GM23338 (cell line): ENCODE results near the gene CCDC12. TPM values are rescaled to one million over a fixed set of nuclear protein-coding genes. Genes with fewer than 3 reads are reported as not detected.

Experiments
- ATAC-seq: fragments of 200-7000 bp; cut with Tn5 transposase; 3 replicates; pipeline ENCODE4 v1.9.1; 2020
- DNase-seq: peaks from one replicate; pipeline ENCODE4 v3.0.0-alpha.2; 2015; ENCODE audit warnings: low spot score
- H2AFZ ChIP-seq: fragments of 200-600 bp; sonication (generic); 2 replicates; pipeline ENCODE4 v1.8.0; 2016; ENCODE audit warnings: antibody characterized with exemption, mild to moderate bottlenecking, moderate library complexity
- H3F3A ChIP-seq: fragments of 200-600 bp; sonication (generic); replicated peaks from 2 replicates; pipeline ENCODE4 v1.8.0; 2017; ENCODE audit warnings: antibody characterized with exemption, mixed run types, low read depth
- H3K27ac ChIP-seq: fragments of 200-600 bp; sonication (generic); 2 replicates; pipeline ENCODE4 v1.6.1; 2016; ENCODE audit warnings: low read depth
- H3K27me3 ChIP-seq: fragments of 200-600 bp; sonication (generic); 2 replicates; pipeline ENCODE4 v1.8.0; 2016; ENCODE audit warnings: mild to moderate bottlenecking, mixed run types, moderate library complexity; ENCODE audit not compliant: insufficient read depth
- H3K36me3 ChIP-seq: fragments of 200-600 bp; sonication (generic); 2 replicates; pipeline ENCODE4 v1.8.0; 2016; ENCODE audit warnings: mild to moderate bottlenecking; ENCODE audit not compliant: insufficient read depth
- H3K4me1 ChIP-seq: fragments of 200-600 bp; sonication (generic); 2 replicates; pipeline ENCODE4 v1.8.0; 2016; ENCODE audit warnings: mild to moderate bottlenecking, moderate library complexity; ENCODE audit not compliant: insufficient read depth
- H3K4me2 ChIP-seq: fragments of 200-600 bp; sonication (generic); 2 replicates; pipeline ENCODE4 v1.7.1; 2017; ENCODE audit warnings: mixed run types
- H3K4me3 ChIP-seq: fragments of 200-600 bp; sonication (generic); 2 replicates; pipeline ENCODE4 v1.6.1; 2016; ENCODE audit warnings: mixed run types
- H3K79me2 ChIP-seq: fragments of 200-600 bp; sonication (generic); replicated peaks from 2 replicates; pipeline ENCODE4 v1.8.0; 2017; ENCODE audit warnings: mild to moderate bottlenecking; ENCODE audit not compliant: insufficient read depth
- H3K9me2 ChIP-seq: fragments of 200-600 bp; sonication (generic); 2 replicates; pipeline ENCODE4 v1.8.0; 2017; ENCODE audit not compliant: insufficient read depth
- H4K20me1 ChIP-seq: fragments of 200-600 bp; sonication (generic); replicated peaks from 2 replicates; pipeline ENCODE4 v1.8.0; 2017; ENCODE audit warnings: mild to moderate bottlenecking; ENCODE audit not compliant: insufficient read depth
- H3K27ac Mint-ChIP-seq: 2 replicates; pipeline ENCODE4 v1.8.0; 2020; ENCODE audit warnings: inconsistent platforms, mild to moderate bottlenecking, moderate library complexity, mixed read lengths
- H3K27me3 Mint-ChIP-seq: 3 replicates; pipeline ENCODE4 v1.8.0; 2022; ENCODE audit warnings: low read depth, mild to moderate bottlenecking, moderate library complexity, mixed read lengths, inconsistent platforms; ENCODE audit not compliant: insufficient read depth, poor library complexity
- H3K36me3 Mint-ChIP-seq: 3 replicates; pipeline ENCODE4 v1.8.0; 2021; ENCODE audit warnings: low read depth, mild to moderate bottlenecking, inconsistent platforms, moderate library complexity, mixed read lengths
- H3K4me1 Mint-ChIP-seq: 3 replicates; pipeline ENCODE4 v1.8.0; 2020; ENCODE audit warnings: mild to moderate bottlenecking, inconsistent platforms, mixed read lengths
- H3K4me3 Mint-ChIP-seq: 3 replicates; pipeline ENCODE4 v1.8.0; 2021; ENCODE audit warnings: moderate library complexity, mild to moderate bottlenecking, inconsistent platforms, mixed read lengths
- H3K9me3 Mint-ChIP-seq: 3 replicates; pipeline ENCODE4 v1.8.0; 2020; ENCODE audit warnings: moderate library complexity, mild to moderate bottlenecking, inconsistent platforms, mixed read lengths
- CREB1 ChIP-seq: fragments of 250-450 bp; sonication (Bioruptor Pico); IDR thresholded peaks from 2 replicates; pipeline ENCODE4 v1.5.0; 2020; ENCODE audit warnings: low read depth, mild to moderate bottlenecking, moderate library complexity
- CTCF ChIP-seq, 2 experiments: fragments of 200-600 bp in 1 of 2; sonication (generic) in 1 of 2; conservative IDR thresholded peaks; 2 replicates each; pipeline versions ENCODE4 v1.5.1 to v1.6.1; 2016 to 2017; ENCODE audit warnings: antibody characterized with exemption in 2 of 2, low read depth in 2 of 2, mild to moderate bottlenecking in 2 of 2, moderate library complexity in 1 of 2
- ETS1 ChIP-seq: IDR thresholded peaks from 2 replicates; pipeline ENCODE4 v1.6.1; 2016; ENCODE audit warnings: antibody characterized with exemption
- EZH2 ChIP-seq: fragments of 200-600 bp; sonication (generic); IDR thresholded peaks from one replicate; pipeline ENCODE4 v1.8.0; 2017; ENCODE audit warnings: antibody characterized with exemption, mild to moderate bottlenecking, low read depth; ENCODE audit not compliant: unreplicated experiment
- EZH2phosphoT487 ChIP-seq: fragments of 200-600 bp; sonication (generic); IDR thresholded peaks from one replicate; pipeline ENCODE4 v1.8.1; 2018; ENCODE audit warnings: antibody characterized with exemption; ENCODE audit not compliant: unreplicated experiment
- JUNB ChIP-seq: IDR thresholded peaks from one replicate; pipeline ENCODE4 v1.6.1; 2016; ENCODE audit warnings: antibody characterized with exemption; ENCODE audit not compliant: unreplicated experiment
- NANOG ChIP-seq: IDR thresholded peaks from 2 replicates; pipeline ENCODE4 v1.6.1; 2016; ENCODE audit warnings: antibody characterized with exemption, borderline replicate concordance
- POLR2AphosphoS5 ChIP-seq: IDR thresholded peaks from 2 replicates; pipeline ENCODE4 v1.6.1; 2016; ENCODE audit warnings: antibody characterized with exemption, low read depth
- REST ChIP-seq: IDR thresholded peaks from one replicate; pipeline ENCODE4 v1.6.1; 2018; ENCODE audit warnings: antibody characterized with exemption; ENCODE audit not compliant: unreplicated experiment
- STAT1 ChIP-seq: IDR thresholded peaks from one replicate; pipeline ENCODE4 v1.6.1; 2016; ENCODE audit warnings: antibody characterized with exemption; ENCODE audit not compliant: unreplicated experiment
- ZNF114 ChIP-seq: fragments of 250-450 bp; sonication (Bioruptor Pico); IDR thresholded peaks from 2 replicates; pipeline ENCODE4 v1.5.0; 2020; ENCODE audit warnings: mild to moderate bottlenecking, moderate library complexity
- ZNF331 ChIP-seq: fragments of 250-450 bp; sonication (Bioruptor Pico); IDR thresholded peaks from 2 replicates; pipeline ENCODE4 v1.5.0; 2020; ENCODE audit warnings: low read depth, mild to moderate bottlenecking, moderate library complexity
- ZNF462 ChIP-seq: fragments of 250-450 bp; sonication (Bioruptor Pico); IDR thresholded peaks from 2 replicates; pipeline ENCODE4 v1.5.0; 2020; ENCODE audit warnings: mild to moderate bottlenecking, moderate library complexity
- polyA plus RNA-seq: library from polyadenylated mRNA; unstranded; fragments of >200 nt; fragmentation: Nextera tagmentation; extraction: Ambion mirVana; gene quantifications from 2 replicates; pipeline ENCODE4 v1.2.1, GENCODE V29; 2016
- total RNA-seq: library from RNA; depleted of rRNA; stranded (reverse); fragments of >200 nt; shearing (Covaris generic); gene quantifications from 2 replicates; pipeline ENCODE4 v1.2.3, GENCODE V29; 2014

Gene CCDC12
- total and polyA plus RNA-seq, 2 experiments from 2014 or later, result 42.9 to 133 TPM

- H3F3A ChIP-seq, result no peaks in the 10 kb centered on the region
- Mint-ChIP-seq H3K36me3 (peaks cover 15% of the 10 kb centered on the region), H3K4me1 (peaks cover 58% of the 10 kb centered on the region), H3K27me3 (peaks cover 9% of the 10 kb centered on the region), H3K4me3 (no peak overlapping the region; the same call in 2 of the 3 replicates), H3K9me3 (no peaks in the 10 kb centered on the region; the same call in 2 of the 3 replicates), H3K27ac (no peak overlapping the region)
- peaks cover 98% of the 10 kb centered on the region for H3K79me2 ChIP-seq
- no peak overlapping the region for H3K27ac ChIP-seq
- peaks cover 83% of the 10 kb centered on the region for H4K20me1 ChIP-seq
- no peak for ATAC-seq
- TF ChIP-seq CREB1 (CRISPR knock-in tag) (no peak), CTCF (conservative IDR thresholded peaks at IDR 0.05; ENCODE audit: low read depth in 2 of 2) (no peak), NANOG (no peak), ZNF114 (CRISPR knock-in tag) (no peak), REST (no peak), EZH2 (no peak), JUNB (no peak), POLR2AphosphoS5 (no peak), STAT1 (no peak), ZNF462 (no peak), EZH2phosphoT487 (no peak), ZNF331 (CRISPR knock-in tag) (no peak), ETS1 (no peak)
- no peaks in the 10 kb centered on the region for H3K27me3 ChIP-seq
- peaks cover 8% of the 10 kb centered on the region; the same call in 1 of the 2 replicates for H3K4me1 ChIP-seq
- no peak overlapping the region for H2AFZ ChIP-seq
- H3K36me3 ChIP-seq, result no peaks in the 10 kb centered on the region
- no peak overlapping the region for H3K4me2 ChIP-seq
- no peaks in the 10 kb centered on the region for H3K9me2 ChIP-seq
- H3K4me3 ChIP-seq, result no peak overlapping the region
- DNase-seq, result no peak
Observed at GRCh38 chr3:46950650-46951241, 25.8 kb downstream of the CCDC12 start.
